ENCODE measurements around the gene RFPL2. TPM values are rescaled to one million over a fixed set of nuclear protein-coding genes. Genes with fewer than 3 reads are reported as not detected.

The RFPL2 gene
- total and polyA plus RNA-seq, 7 donors = not detected

- intact Hi-C loops (cut with DNase I) = no loop called here
- H3K4me1 ChIP-seq = no peaks in the 10 kb centered on the region
- H3K27me3 ChIP-seq = no peaks in the 10 kb centered on the region
- 13 to 63% methylated on average over 3 of the region's 3 CpGs for WGBS, 2 donors
- TF ChIP-seq EP300 (IDR thresholded peaks at IDR 0.05) = no peak
- no peak for TF ChIP-seq POLR2AphosphoS5 (IDR thresholded peaks at IDR 0.05)
- TF ChIP-seq CTCF (IDR thresholded peaks at IDR 0.05) = no peak
- TF ChIP-seq POLR2A (IDR thresholded peaks at IDR 0.05) = no peak
- H3K9me3 ChIP-seq = no peaks in the 10 kb centered on the region
- no peaks in the 10 kb centered on the region for H3K36me3 ChIP-seq
- no peak overlapping the region for H3K27ac ChIP-seq
- DNase-seq = no peak
- no peak overlapping the region for H3K4me3 ChIP-seq
These were observed 40.2 kb upstream of the RFPL2 start for GRCh38 chr22:32245042-32245441.

DNA sequence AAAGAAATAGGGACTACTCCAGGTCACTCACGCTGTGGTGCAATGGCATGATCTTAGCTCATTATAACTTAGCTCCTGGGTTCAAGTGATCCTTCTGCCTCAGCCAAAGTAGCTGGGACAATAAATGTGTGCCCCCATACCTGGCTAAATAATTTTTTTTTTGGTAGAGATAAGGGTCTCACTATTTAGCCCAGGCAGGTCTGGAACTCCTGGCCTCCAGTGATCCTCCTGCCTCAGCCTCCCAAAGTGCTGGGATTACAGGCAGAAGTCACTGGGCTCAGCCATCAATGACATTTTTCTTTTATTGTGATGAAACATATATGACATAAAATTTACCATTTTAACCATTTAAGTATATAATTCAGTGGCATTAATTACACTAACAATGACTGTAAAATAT is 39.7 kb upstream of the RFPL2 start:
- Histone ChIP-seq H3K36me3 (no peaks in the 10 kb centered on the region), H3K4me3 (no peak overlapping the region), H3K4me1 (no peaks in the 10 kb centered on the region), H3K27ac (no peak overlapping the region), H3K27me3 (no peaks in the 10 kb centered on the region), H3K9me3 (no peaks in the 10 kb centered on the region)
- TF ChIP-seq POLR2A (IDR thresholded peaks at IDR 0.05) (no peak), EP300 (IDR thresholded peaks at IDR 0.05) (no peak), POLR2AphosphoS5 (IDR thresholded peaks at IDR 0.05) (no peak), CTCF (IDR thresholded peaks at IDR 0.05) (no peak)
- intact Hi-C loops (cut with DNase I) = no loop called here
- no peak for DNase-seq
- WGBS, 2 donors = 98 to 99% methylated on average over 1 of the region's 1 CpG

GRCh38 chr22:32240461-32240860 is 35.6 kb upstream of the RFPL2 start:
- no peak for DNase-seq
- Histone ChIP-seq H3K27me3 (no peaks in the 10 kb centered on the region), H3K4me3 (no peak overlapping the region), H3K27ac (no peak overlapping the region), H3K9me3 (no peaks in the 10 kb centered on the region), H3K36me3 (no peaks in the 10 kb centered on the region), H3K4me1 (no peaks in the 10 kb centered on the region)
- 53 to 64% methylated on average over 2 of the region's 2 CpGs for WGBS, 2 donors
- intact Hi-C loops (cut with DNase I) = no loop called here
- TF ChIP-seq POLR2A (IDR thresholded peaks at IDR 0.05) = no peak
- TF ChIP-seq CTCF (IDR thresholded peaks at IDR 0.05) = no peak
- TF ChIP-seq EP300 (IDR thresholded peaks at IDR 0.05) = no peak
- no peak for TF ChIP-seq POLR2AphosphoS5 (IDR thresholded peaks at IDR 0.05)

- Histone ChIP-seq H3K27me3 (no peaks in the 10 kb centered on the region), H3K9me3 (no peaks in the 10 kb centered on the region), H3K4me3 (no peak overlapping the region), H3K27ac (no peak overlapping the region), H3K4me1 (no peaks in the 10 kb centered on the region), H3K36me3 (no peaks in the 10 kb centered on the region)
- TF ChIP-seq EP300 (IDR thresholded peaks at IDR 0.05) (no peak), POLR2AphosphoS5 (IDR thresholded peaks at IDR 0.05) (no peak), POLR2A (IDR thresholded peaks at IDR 0.05) (no peak), CTCF (IDR thresholded peaks at IDR 0.05) (no peak)
- intact Hi-C loops (cut with DNase I) = no loop called here
- DNase-seq = no peak
- WGBS, 2 donors = 16 to 68% methylated on average over 1 of the region's 1 CpG
These were observed 33.0 kb upstream of the RFPL2 start for GRCh38 chr22:32237906-32238305.

- no peak for DNase-seq
- Histone ChIP-seq H3K4me3 (no peak overlapping the region), H3K27me3 (no peaks in the 10 kb centered on the region), H3K9me3 (no peaks in the 10 kb centered on the region), H3K36me3 (no peaks in the 10 kb centered on the region), H3K4me1 (no peaks in the 10 kb centered on the region), H3K27ac (no peak overlapping the region)
- intact Hi-C loops (cut with DNase I) = no loop called here
- 84 to 93% methylated on average over 8 of the region's 8 CpGs for WGBS, 2 donors
- TF ChIP-seq EP300 (IDR thresholded peaks at IDR 0.05) (no peak), POLR2AphosphoS5 (IDR thresholded peaks at IDR 0.05) (no peak), CTCF (IDR thresholded peaks at IDR 0.05) (no peak), POLR2A (IDR thresholded peaks at IDR 0.05) (no peak)
These were observed 32.1 kb upstream of the RFPL2 start for GRCh38 chr22:32236970-32237369.

Measured in sigmoid colon (tissue), 7 donors.